Endodermal cell (in vitro differentiated cells): ENCODE measurements around the gene DTNA. TPM values are rescaled to one million over a fixed set of nuclear protein-coding genes. Genes with fewer than 3 reads are reported as not detected.

Source experiments
- DNase-seq: peaks from one replicate; pipeline ENCODE4 v3.0.0-alpha.2; 2017
- H3K27ac ChIP-seq: 2 replicates; pipeline ENCODE4 v1.5.1; 2013; ENCODE audit warnings: mild to moderate bottlenecking, low read depth, low read length, moderate library complexity
- H3K27me3 ChIP-seq: 2 replicates; pipeline ENCODE4 v1.6.1; 2013; ENCODE audit warnings: mild to moderate bottlenecking, low read length, moderate library complexity; ENCODE audit not compliant: insufficient read depth, control insufficient read depth, poor library complexity, severe bottlenecking
- H3K36me3 ChIP-seq: 2 replicates; pipeline ENCODE4 v1.7.0; 2013; ENCODE audit warnings: mild to moderate bottlenecking, low read length, moderate library complexity; ENCODE audit not compliant: control insufficient read depth, insufficient read depth
- H3K4me1 ChIP-seq: one replicate; pipeline ENCODE4 v1.7.0; 2013; ENCODE audit warnings: low read length; ENCODE audit not compliant: control insufficient read depth, insufficient read depth
- H3K4me3 ChIP-seq: 2 replicates; pipeline ENCODE4 v1.5.1; 2013; ENCODE audit warnings: mild to moderate bottlenecking, low read length, moderate library complexity
- H3K9ac ChIP-seq: 2 replicates; pipeline ENCODE4 v1.6.1; 2013; ENCODE audit warnings: mild to moderate bottlenecking, low read length, moderate library complexity; ENCODE audit not compliant: poor library complexity, severe bottlenecking; ENCODE audit errors: extremely low read depth
- H3K9me3 ChIP-seq: 2 replicates; pipeline ENCODE4 v1.6.1; 2013; ENCODE audit warnings: mild to moderate bottlenecking, low read length, moderate library complexity; ENCODE audit not compliant: control insufficient read depth
- H3K27ac Mint-ChIP-seq: 2 replicates; pipeline ENCODE4 v1.8.0; 2020; ENCODE audit warnings: mixed read lengths
- H3K27me3 Mint-ChIP-seq: 2 replicates; pipeline ENCODE4 v1.8.0; 2021; ENCODE audit warnings: mild to moderate bottlenecking, mixed read lengths; ENCODE audit not compliant: insufficient read depth
- H3K36me3 Mint-ChIP-seq: 2 replicates; pipeline ENCODE4 v1.8.0; 2020; ENCODE audit warnings: low read depth, mixed read lengths
- H3K4me1 Mint-ChIP-seq: 2 replicates; pipeline ENCODE4 v1.8.0; 2020; ENCODE audit warnings: mixed read lengths
- H3K4me3 Mint-ChIP-seq: 2 replicates; pipeline ENCODE4 v1.8.0; 2020; ENCODE audit warnings: mild to moderate bottlenecking, moderate library complexity, mixed read lengths
- H3K9me3 Mint-ChIP-seq: 2 replicates; pipeline ENCODE4 v1.8.0; 2020; ENCODE audit warnings: mild to moderate bottlenecking, mixed read lengths
- WGBS, 2 experiments: methylation state at CpG; one replicate each; pipeline versions ENCODE4 v1.1.5 to v1.1.7; 2013; ENCODE audit warnings: missing lambda C conversion rate in 2 of 2, mixed read lengths in 1 of 2; ENCODE audit not compliant: insufficient coverage in 1 of 2, insufficient read length in 1 of 2; 5-methylcytosine and 5-hydroxymethylcytosine counted together
- total RNA-seq, 2 donors: library from RNA; stranded (reverse); fragmentation: NEBNext Ultra II Directional in 1 of 2; extraction: Animal tissue kit (Norgen Biotek cat#: 25700) in 1 of 2; gene quantifications; 2 replicates in 1 of 2; 3 replicates in 1 of 2; pipeline ENCODE4 v1.2.1, GENCODE V29; 2021
- TF ChIP-seq, protein P1 (sequence below): fragments of 200-600 bp; sonication (generic); conservative IDR thresholded peaks from 2 replicates; pipeline ENCODE4 v1.5.0; 2021; ENCODE audit warnings: antibody characterized with exemption, mild to moderate bottlenecking

DTNA gene
- total RNA-seq, 2 donors from 2014 or later = 45.6 to 51.6 TPM

DNA sequence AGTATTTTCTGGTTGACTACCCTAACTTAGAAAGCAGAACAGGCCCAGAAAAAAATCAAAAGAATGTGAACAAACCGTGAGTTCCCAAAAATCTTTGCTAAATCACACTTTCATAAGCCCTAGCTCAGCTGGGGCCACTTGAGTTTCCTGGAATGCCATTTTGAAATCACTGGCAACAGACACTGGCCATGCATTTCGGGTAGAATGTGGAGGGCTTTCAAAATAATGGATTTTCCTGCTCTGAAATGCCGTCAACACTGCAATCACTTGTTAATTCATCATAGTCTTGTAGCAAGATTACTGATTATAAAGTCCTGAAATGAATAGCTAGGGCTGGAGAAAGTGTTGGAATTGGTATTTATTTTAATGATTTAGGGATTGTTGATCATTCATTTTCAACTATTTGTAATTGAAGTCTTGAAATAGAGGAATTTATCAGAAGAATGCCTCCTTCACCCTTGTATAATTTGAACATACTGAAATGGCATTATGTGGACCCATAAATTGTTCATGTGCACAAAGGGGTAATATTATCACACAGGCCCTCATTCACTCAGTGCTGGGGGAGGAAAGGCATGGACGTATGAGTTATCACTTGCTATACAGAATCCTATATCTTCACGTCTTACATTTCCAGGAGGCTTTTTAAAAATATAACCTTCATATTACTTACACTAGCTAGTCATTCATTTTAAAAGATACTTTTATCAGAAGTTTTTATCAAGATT lies 134.8 kb downstream of the DTNA start:
- Mint-ChIP-seq H3K4me1 (peaks cover 9% of the 10 kb centered on the region), H3K36me3 (peaks cover 20% of the 10 kb centered on the region), H3K9me3 (peaks cover 19% of the 10 kb centered on the region), H3K4me3 (no peak overlapping the region), H3K27me3 (no peaks in the 10 kb centered on the region), H3K27ac (no peak overlapping the region)
- WGBS, 2 experiments = 94 to 100% methylated on average over 4 of the region's 5 CpGs
- no peak for DNase-seq
- Histone ChIP-seq H3K4me3 (no peak overlapping the region), H3K27me3 (no peaks in the 10 kb centered on the region), H3K9ac (no peak overlapping the region), H3K4me1 (no peaks in the 10 kb centered on the region), H3K27ac (no peak overlapping the region), H3K36me3 (no peaks in the 10 kb centered on the region), H3K9me3 (peaks cover 23% of the 10 kb centered on the region)
- TF ChIP-seq, protein P1, sequence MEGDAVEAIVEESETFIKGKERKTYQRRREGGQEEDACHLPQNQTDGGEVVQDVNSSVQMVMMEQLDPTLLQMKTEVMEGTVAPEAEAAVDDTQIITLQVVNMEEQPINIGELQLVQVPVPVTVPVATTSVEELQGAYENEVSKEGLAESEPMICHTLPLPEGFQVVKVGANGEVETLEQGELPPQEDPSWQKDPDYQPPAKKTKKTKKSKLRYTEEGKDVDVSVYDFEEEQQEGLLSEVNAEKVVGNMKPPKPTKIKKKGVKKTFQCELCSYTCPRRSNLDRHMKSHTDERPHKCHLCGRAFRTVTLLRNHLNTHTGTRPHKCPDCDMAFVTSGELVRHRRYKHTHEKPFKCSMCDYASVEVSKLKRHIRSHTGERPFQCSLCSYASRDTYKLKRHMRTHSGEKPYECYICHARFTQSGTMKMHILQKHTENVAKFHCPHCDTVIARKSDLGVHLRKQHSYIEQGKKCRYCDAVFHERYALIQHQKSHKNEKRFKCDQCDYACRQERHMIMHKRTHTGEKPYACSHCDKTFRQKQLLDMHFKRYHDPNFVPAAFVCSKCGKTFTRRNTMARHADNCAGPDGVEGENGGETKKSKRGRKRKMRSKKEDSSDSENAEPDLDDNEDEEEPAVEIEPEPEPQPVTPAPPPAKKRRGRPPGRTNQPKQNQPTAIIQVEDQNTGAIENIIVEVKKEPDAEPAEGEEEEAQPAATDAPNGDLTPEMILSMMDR = no peak

DNA sequence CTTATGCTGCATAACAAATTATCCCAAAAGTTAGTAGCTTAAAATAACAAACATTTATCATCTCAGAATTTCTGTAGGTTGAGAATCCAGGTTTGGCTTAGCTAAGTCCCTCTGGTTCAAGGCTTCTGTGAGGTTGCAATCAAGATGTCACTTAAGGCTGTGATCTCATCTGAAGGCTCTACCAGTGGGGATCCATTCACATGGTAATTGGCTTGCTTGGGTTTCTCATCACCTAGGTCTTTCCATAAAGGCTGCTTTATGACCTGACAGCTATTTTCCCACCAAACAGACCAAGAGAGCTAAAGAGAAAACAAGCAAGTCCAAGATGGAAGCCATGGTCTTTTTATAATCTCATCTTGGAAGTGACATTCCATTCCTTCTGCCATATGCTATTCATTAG lies 137.3 kb downstream of the DTNA start:
- peaks cover 17% of the 10 kb centered on the region for H3K9me3 Mint-ChIP-seq
- H3K9ac ChIP-seq = no peak overlapping the region

DNA sequence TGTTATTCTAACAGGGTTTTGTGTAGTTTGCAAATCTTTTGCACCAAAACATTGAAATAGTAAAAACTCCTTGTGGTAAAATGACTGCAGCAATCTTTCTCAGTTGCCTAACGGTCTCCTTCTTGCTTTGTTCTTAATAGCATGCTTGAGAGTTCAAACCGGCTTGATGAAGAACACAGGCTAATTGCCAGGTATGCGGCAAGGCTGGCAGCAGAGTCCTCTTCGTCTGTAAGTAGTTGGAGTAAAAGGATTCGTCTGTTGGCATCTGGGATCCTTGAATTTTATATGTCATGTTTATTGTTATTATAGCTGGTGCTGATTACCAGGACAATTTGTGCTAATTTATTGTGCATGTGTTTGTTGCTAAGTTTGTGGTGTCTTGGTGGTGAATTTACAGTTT lies 138.1 kb downstream of the DTNA start:
- peaks cover 36% of the 10 kb centered on the region for H3K36me3 Mint-ChIP-seq
- Histone ChIP-seq H3K4me3 (no peak overlapping the region), H3K9me3 (peaks cover 17% of the 10 kb centered on the region), H3K27ac (peak overlapping the region; percentile 54), H3K9ac (no peak overlapping the region), H3K4me1 (no peaks in the 10 kb centered on the region), H3K27me3 (no peaks in the 10 kb centered on the region), H3K36me3 (peaks cover 2% of the 10 kb centered on the region)
- H3K27ac Mint-ChIP-seq = no peak overlapping the region
- DNase-seq = no peak
- peaks cover 12% of the 10 kb centered on the region for H3K9me3 Mint-ChIP-seq
- no peak overlapping the region for H3K4me3 Mint-ChIP-seq
- no peaks in the 10 kb centered on the region for H3K4me1 Mint-ChIP-seq
- 93 to 98% methylated on average over 5 of the region's 5 CpGs for WGBS, 2 experiments
- H3K27me3 Mint-ChIP-seq = no peaks in the 10 kb centered on the region
- TF ChIP-seq, protein P1 = no peak

More for the DNA sequence above, 137.3 kb downstream of the DTNA start:
- Histone ChIP-seq H3K27me3 (no peaks in the 10 kb centered on the region), H3K9me3 (peaks cover 23% of the 10 kb centered on the region), H3K36me3 (peaks cover 2% of the 10 kb centered on the region), H3K27ac (no peak overlapping the region), H3K4me1 (no peaks in the 10 kb centered on the region), H3K4me3 (no peak overlapping the region)
- Mint-ChIP-seq H3K27me3 (no peaks in the 10 kb centered on the region), H3K36me3 (peaks cover 30% of the 10 kb centered on the region), H3K4me3 (no peak overlapping the region), H3K27ac (no peak overlapping the region), H3K4me1 (no peaks in the 10 kb centered on the region)
- TF ChIP-seq, protein P1 = no peak
- peak; percentile 60 for DNase-seq
